Amniotic stem cell (primary cell): Measurements from ENCODE around the gene FAH.
"Not testable (repeated sequence)": the region's sequence is repeated elsewhere in the genome, so short reads cannot be mapped to it uniquely, and the experiment has no call there.

Experiments
- DNase-seq: peaks from one replicate; lab custom pipeline; 2025; lab: John Stamatoyannopoulos, UW

FAH gene

GRCh38 chr15:80152896-80153876 is at the start of gene FAH:
Gene FAH (plus strand): TSS chr15:80152999. CDS start chr15:80153055, 56 bp downstream.
- peak; percentile 75 for DNase-seq

DNA sequence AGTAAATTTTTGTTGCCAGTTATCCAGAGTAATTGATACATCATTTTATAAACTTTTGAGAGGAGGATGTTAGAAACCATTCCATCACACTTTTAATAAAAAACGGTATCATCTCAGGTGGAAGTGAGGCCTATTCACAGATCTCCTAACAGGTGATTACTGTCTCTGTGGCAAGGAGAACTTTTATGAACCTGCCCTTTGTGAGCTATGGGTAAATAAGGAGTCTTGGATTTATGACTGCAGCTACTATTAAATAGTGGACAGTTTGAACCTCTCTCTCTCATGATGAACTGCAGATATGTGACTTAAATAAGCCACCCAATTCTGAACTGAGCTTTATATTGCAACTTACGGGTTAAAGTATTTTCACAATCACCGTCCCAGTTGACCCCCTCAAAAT is 47.6 kb upstream of the FAH start:
- DNase-seq: no peak

DNA sequence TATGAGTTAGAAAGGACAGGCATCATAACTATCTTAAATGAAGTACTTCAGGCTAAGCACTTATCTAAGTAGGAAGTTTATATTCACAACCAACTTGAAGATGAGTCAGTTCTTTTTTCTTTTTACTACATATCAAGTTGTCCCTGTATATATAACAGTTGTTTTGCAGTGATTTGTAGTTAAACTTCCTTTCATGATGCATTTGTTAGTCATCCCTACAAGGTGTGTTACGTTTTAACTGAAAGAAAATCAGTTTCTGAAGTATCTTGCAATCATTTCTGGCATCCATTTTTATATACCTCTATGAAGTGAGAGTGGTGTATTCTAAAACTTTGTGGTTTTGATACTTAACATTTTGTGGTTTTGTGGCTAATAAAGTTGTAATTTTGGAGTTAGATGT is 47.2 kb upstream of the FAH start:
- no peak for DNase-seq

DNA sequence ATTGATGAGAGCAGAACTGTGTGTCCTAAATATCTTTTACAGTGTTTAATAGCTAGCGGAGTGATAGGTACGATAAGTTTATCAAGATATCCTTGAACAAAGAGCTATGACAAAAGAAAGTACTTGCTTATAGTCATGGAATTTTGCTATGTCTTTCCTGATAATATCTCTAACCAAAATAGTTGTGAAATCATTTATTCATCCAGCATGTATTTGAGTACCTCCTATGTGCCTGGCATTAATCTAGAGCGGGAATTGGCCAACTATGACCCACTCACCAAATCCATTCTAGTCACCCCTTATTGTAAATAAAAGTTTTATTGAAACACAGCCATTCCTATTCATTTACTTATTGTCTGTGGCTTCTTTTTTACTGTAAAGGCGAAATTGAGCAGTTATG is 46.7 kb upstream of the FAH start:
- no peak for DNase-seq

DNA sequence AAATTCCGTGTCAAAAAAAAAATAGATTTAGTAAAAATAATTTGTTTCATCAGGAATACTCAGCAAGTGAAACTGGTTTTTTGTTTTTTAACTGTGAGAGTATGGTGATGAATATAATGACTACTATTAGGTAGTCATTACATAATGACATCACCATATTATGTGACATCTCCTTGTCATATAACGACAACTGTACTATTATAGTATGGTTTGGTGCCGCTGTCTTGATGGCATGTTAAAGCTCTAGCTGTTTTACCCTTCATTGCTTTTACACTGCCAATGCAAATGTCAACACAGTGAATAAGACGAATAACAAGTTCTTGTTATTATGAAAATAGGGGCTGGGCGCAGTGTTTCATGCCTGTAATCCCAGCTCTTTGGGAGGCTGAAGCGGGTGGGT is 45.6 kb upstream of the FAH start:
- no peak for DNase-seq

- DNase-seq: no peak
Observed at GRCh38 chr15:80107774-80108173, 45.0 kb upstream of the FAH start.

GRCh38 chr15:80109388-80109787 is 43.4 kb upstream of the FAH start:
- DNase-seq: no peak

GRCh38 chr15:80110920-80111319 is 41.9 kb upstream of the FAH start:
- DNase-seq: no peak

- no peak for DNase-seq
Observed at GRCh38 chr15:80114114-80114513, 38.7 kb upstream of the FAH start.

DNA sequence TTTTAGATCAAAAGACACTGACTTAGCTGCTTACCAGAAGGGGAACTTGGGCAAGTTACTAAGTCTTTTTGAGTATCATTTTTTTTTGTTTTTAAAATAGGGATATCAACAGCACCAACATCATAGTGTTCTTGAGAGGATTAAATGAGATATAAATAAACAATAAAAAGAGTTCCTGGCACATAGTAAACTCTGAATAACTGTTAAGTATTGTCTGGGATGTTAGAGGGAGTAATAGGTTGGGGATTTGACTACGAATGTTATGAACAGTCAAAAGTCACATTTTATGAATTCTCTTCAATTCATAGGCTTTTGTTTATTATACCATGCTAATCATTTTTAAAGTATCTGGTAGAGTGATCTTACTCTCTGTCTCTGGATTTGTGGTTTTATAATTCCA is 37.8 kb upstream of the FAH start:
- DNase-seq: no peak

DNA sequence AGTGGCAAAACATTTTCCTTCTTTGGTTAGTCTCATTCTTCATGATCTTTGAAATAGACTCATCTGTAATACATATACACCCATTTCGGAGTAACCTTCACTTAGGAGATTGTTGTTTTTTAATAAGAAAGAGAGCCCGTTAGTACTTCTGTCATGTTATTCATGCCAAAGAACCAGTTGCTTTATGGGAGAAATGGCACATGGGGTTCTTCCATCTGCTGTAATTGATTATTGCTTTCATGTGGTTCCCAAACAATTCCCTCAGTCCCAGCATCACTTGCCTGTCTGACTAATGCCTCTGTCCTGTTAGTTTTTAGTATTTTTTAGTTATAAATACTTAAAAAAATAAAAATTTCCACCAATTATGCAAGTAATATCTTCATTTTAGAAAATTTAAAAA is 33.8 kb upstream of the FAH start:
- DNase-seq: no peak

GRCh38 chr15:80120636-80121035 is 32.2 kb upstream of the FAH start:
- no peak for DNase-seq

GRCh38 chr15:80121546-80121945 is 31.3 kb upstream of the FAH start:
- DNase-seq: no peak

GRCh38 chr15:80123034-80123433 is 29.8 kb upstream of the FAH start:
- no peak for DNase-seq

DNA sequence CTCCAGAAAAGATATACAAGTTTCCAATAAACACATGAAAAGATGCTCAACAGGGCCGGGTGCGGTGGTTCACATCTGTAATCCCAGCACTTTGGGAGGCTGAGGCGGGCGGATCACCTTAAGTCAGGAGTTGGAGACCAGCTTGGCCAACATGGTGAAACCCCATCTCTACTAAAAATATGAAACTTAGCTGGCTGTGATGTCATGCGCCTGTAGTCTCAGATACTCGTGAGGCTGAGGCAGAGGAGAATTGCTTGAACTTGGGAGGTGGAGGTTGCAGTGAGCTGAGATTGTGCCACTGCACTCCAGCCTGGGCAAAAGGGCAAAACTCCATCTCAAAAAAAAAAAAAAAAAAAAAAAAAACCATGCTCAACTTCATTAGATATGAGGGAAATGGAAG is 25.5 kb upstream of the FAH start:
- DNase-seq: not testable (repeated sequence)

DNA sequence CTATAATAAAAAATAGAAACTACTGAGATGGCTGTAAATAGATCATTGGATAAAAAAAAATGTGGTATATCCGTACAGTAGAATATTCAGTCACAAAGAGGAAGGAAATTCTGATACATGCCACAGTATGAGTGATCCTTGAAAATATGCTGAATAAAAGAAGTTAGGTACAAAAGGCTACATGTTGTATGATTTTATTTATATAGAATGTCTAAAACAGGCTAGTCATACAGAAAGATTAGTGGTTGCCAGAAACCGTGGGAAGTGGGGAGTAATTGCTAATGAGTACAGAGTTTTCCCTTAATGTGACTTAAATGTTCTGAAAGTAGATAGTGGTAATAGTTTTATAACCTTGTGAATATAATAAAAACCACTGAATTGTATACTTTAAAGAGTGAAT is 24.9 kb upstream of the FAH start:
- DNase-seq: no peak

DNA sequence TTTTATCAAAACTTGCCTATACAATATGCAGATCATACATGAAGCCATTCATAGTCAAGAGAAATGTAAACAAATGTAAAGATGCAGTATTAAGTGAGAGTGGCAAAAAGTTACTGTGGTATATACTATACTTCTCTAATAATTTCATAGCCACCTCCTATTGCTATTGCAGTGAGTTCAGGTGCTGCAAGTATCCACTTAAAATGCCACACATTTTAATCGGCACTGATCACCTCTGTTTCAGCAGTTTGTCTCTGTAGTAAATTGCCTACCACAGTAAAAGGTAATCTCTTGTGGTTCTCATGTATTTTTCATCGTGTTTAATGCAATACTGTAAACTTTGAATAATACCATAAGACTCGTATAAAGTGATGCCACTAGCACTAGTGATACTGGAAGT is 20.4 kb upstream of the FAH start:
- DNase-seq: no peak

DNA sequence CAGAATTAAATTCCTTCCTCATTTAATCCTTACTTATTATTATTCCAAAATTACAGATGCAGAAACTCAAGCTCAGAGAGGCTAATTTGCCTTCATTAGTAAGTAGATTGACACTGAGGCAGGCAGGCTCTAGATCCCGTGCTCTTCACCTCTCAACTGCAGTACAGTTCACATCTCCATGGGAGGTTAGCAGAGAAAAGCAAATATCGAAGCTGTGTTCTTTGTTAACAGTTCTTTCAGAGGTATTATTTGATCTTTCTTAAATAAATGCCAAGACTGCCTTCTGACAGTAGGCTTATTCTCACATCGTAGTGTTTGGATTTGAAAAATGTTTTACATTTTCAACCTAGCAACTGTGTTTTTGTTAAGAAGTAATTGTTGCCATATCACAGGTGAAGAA is 15.9 kb upstream of the FAH start:
- DNase-seq: no peak

DNA sequence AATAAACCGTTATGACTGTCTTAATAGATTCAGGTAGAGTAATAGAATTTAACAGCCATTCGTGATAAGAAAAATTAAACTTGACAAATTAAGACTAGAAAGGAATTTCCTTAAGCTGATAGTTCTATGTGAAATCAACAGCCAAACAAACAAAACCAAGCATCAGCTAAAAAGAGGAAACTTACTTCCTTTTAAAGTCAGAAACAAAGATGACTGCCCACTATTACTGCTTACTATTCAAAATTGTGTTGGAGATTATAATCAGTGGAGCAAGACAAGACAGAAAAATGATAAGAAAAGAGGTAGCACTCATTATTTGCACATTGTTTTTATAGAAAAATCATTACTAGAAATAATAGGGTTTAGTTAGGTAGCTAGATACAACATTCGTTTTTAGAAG is 13.8 kb upstream of the FAH start:
- no peak for DNase-seq

GRCh38 chr15:80140909-80141308 is 11.9 kb upstream of the FAH start:
- no peak for DNase-seq

DNA sequence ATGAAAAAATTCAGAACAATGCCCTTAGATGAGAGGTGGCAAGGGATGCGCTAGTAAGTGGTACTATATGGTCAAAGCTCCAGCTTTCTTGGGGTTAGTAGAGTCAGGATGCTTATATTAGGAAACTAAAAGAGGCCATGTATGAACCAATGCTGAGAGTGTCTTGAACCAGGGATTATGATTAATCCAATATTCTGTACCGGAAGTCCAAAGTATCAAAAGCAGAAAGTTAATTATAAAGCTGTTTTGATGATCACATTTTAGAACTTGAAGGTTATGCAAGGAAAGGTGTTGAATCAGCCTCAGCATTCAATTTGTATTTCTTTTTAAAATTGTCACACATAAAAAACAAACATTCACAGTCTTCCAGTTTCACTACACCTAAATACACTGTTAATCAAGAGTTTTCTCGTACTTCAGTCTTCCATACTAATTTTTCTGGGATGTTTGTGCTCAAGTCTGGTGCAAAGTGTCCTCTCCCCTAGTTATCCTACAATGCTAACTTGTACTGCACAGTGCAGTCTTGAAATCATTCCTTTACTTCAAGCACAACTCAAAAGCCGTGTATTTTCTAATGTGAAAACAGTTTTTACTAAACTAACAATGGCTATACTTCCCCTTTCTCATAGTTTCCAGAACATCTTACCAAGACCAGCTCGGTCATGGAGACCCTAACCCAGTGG is 10.7 kb upstream of the FAH start:
- DNase-seq: no peak

GRCh38 chr15:80142646-80143045 is 10.2 kb upstream of the FAH start:
- DNase-seq: no peak

GRCh38 chr15:80151148-80151547 is 1.7 kb upstream of the FAH start:
- DNase-seq: no peak
